Natural killer cell treated with Interleukin-12 subunit alpha and Interleukin-12 subunit beta and Interleukin-15 and Interleukin-18, amount 100 ng/mL, for 72 hours (primary cell): ENCODE data around the gene GALNT18. TPM values are rescaled to one million over a fixed set of nuclear protein-coding genes. Genes with fewer than 3 reads are reported as not detected.

Source experiments
- ATAC-seq, 2 donors: fragments of 150-1000 bp; cut with Tn5 transposase in 1 of 2; sonication (Bioruptor Pico), chemical (Tn5 transposase) in 1 of 2; 2 replicates each; pipeline ENCODE4 v1.10.0; 2021
- DNase-seq: peaks from one replicate; pipeline ENCODE4 v3.0.0; 2022; ENCODE audit warnings: low spot score
- H3K27ac Mint-ChIP-seq, 2 donors: 1 replicate in 1 of 2; 2 replicates in 1 of 2; pipeline ENCODE4 v1.8.0; 2022; ENCODE audit warnings: mixed read lengths in 2 of 2, mild to moderate bottlenecking in 1 of 2, moderate library complexity in 1 of 2
- H3K27me3 Mint-ChIP-seq, 2 donors: 1 replicate in 1 of 2; 2 replicates in 1 of 2; pipeline ENCODE4 v1.8.0; 2022; ENCODE audit warnings: mixed read lengths in 2 of 2
- H3K36me3 Mint-ChIP-seq: one replicate; pipeline ENCODE4 v1.8.0; 2022; ENCODE audit warnings: mixed read lengths
- H3K4me1 Mint-ChIP-seq, 2 donors: 1 replicate in 1 of 2; 2 replicates in 1 of 2; pipeline ENCODE4 v1.8.0; 2022; ENCODE audit warnings: low read depth in 2 of 2, mixed read lengths in 2 of 2, mild to moderate bottlenecking in 1 of 2
- H3K4me3 Mint-ChIP-seq: one replicate; pipeline ENCODE4 v1.8.0; 2022; ENCODE audit warnings: mixed read lengths
- H3K9me3 Mint-ChIP-seq: 2 replicates; pipeline ENCODE4 v1.8.0; 2022; ENCODE audit warnings: mixed read lengths
- total RNA-seq, 2 donors: library from RNA; stranded (reverse); gene quantifications; one replicate each; pipeline ENCODE4 v1.2.3, GENCODE V29; 2022

The GALNT18 gene
- total RNA-seq, 2 donors from 2014 or later: 0.29 to 0.73 TPM

GRCh38 chr11:11297578-11297977 lies 324.2 kb downstream of the GALNT18 start:
- ATAC-seq (no peak), DNase-seq (no peak)
- Mint-ChIP-seq H3K4me3 (no peak overlapping the region), H3K4me1 (no peaks in the 10 kb centered on the region), H3K9me3 (no peaks in the 10 kb centered on the region), H3K36me3 (no peaks in the 10 kb centered on the region), H3K27me3 (peaks cover 0 to 2% of the 10 kb centered on the region in 2 donors), H3K27ac (no peak overlapping the region)

- DNase-seq (no peak), ATAC-seq (no peak)
- Mint-ChIP-seq H3K27me3 (peaks cover 0 to 2% of the 10 kb centered on the region in 2 donors), H3K4me3 (no peak overlapping the region), H3K9me3 (no peaks in the 10 kb centered on the region), H3K4me1 (no peaks in the 10 kb centered on the region), H3K27ac (no peak overlapping the region), H3K36me3 (no peaks in the 10 kb centered on the region)
Measured at GRCh38 chr11:11296434-11296833, 325.4 kb downstream of the GALNT18 start.

GRCh38 chr11:11294551-11294855 lies 327.3 kb downstream of the GALNT18 start:
- Mint-ChIP-seq H3K36me3 (no peaks in the 10 kb centered on the region), H3K4me1 (no peaks in the 10 kb centered on the region), H3K9me3 (no peaks in the 10 kb centered on the region), H3K27ac (no peak overlapping the region), H3K4me3 (no peak overlapping the region), H3K27me3 (no peaks in the 10 kb centered on the region)
- no peak for DNase-seq
- ATAC-seq: no peak

GRCh38 chr11:11293798-11294550 lies 327.8 kb downstream of the GALNT18 start:
- Mint-ChIP-seq H3K4me3 (no peak overlapping the region), H3K27ac (no peak overlapping the region), H3K27me3 (peaks cover 0 to 2% of the 10 kb centered on the region in 2 donors), H3K9me3 (no peaks in the 10 kb centered on the region), H3K36me3 (no peaks in the 10 kb centered on the region), H3K4me1 (no peaks in the 10 kb centered on the region)
- ATAC-seq (no peak), DNase-seq (no peak)

DNA sequence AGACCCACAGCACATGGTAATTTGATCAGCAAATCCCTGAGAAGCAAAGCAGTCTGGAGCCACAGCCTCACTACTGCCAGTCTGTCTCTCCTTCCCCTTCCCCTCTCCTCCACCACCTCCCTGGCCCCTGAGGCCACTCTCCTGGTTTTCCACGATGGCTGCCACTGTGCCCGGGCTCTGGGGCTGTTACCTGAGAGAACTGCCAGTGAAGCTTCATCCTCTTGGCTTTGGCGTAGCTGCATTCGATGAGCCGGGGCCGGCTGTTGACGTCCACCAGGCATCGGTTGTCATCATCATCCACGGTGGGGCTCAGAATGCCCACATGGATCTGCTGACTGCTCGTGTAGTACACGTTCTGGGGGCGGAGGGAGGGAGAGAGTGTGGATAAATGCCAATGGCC lies 329.0 kb downstream of the GALNT18 start:
- DNase-seq (no peak), ATAC-seq (no peak)
- Mint-ChIP-seq H3K4me3 (no peak overlapping the region), H3K27me3 (peaks cover 6% of the 10 kb centered on the region in 2 donors), H3K4me1 (no peaks in the 10 kb centered on the region), H3K36me3 (no peaks in the 10 kb centered on the region), H3K9me3 (no peaks in the 10 kb centered on the region), H3K27ac (no peak overlapping the region)

- ATAC-seq: no peak
- Mint-ChIP-seq H3K36me3 (no peaks in the 10 kb centered on the region), H3K4me3 (no peak overlapping the region), H3K4me1 (no peaks in the 10 kb centered on the region), H3K9me3 (no peaks in the 10 kb centered on the region), H3K27me3 (peaks cover 8 to 9% of the 10 kb centered on the region in 2 donors), H3K27ac (no peak overlapping the region)
- DNase-seq: no peak
Measured at GRCh38 chr11:11291041-11292015, 330.5 kb downstream of the GALNT18 start.

DNA sequence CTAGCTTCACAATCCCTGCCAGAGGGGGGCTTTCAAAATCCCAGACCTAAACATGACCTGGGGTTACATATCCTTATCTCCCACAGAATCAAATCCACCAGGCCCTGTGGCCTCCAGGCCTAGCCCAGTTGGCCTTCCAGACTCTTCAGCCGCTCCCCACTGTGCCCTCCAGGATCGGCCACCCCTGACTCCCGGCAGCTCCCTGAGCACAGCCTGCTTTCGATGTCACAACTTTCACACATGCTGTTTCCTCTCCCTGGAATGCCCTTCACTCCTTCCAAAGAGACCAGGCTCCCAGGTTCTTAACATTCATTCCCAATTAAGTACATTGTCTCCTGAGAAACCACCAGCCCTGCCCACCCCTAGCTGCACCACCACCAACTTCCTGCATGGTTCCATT lies 331.5 kb downstream of the GALNT18 start:
- Mint-ChIP-seq H3K4me1 (no peaks in the 10 kb centered on the region), H3K9me3 (no peaks in the 10 kb centered on the region), H3K36me3 (no peaks in the 10 kb centered on the region), H3K4me3 (no peak overlapping the region), H3K27me3 (peaks cover 8 to 16% of the 10 kb centered on the region in 2 donors), H3K27ac (no peak overlapping the region)
- ATAC-seq (no peak), DNase-seq (no peak)

DNA sequence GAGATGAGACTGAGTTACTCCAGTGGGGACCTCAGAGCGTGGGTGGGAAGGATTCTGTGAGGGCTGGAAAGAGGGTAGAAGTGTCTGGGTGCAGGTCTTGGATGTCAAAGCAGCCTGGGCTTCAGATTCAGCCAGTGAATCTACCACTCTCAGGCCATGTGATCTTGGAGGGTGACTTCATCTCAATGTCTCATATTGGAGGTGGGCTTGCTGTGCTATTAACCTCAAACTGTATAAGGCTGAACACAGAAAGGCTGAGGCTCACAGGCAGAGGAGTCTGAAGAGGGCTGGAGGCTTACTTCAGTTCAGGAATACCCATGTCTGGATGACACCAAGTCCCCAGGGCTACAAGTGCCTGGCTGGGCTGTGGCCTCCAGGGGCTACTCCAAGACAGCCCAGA lies 332.1 kb downstream of the GALNT18 start:
- Mint-ChIP-seq H3K9me3 (no peaks in the 10 kb centered on the region), H3K27ac (no peak overlapping the region), H3K4me3 (no peak overlapping the region), H3K27me3 (peaks cover 8 to 16% of the 10 kb centered on the region in 2 donors), H3K4me1 (no peaks in the 10 kb centered on the region), H3K36me3 (no peaks in the 10 kb centered on the region)
- ATAC-seq (no peak), DNase-seq (no peak)

DNA sequence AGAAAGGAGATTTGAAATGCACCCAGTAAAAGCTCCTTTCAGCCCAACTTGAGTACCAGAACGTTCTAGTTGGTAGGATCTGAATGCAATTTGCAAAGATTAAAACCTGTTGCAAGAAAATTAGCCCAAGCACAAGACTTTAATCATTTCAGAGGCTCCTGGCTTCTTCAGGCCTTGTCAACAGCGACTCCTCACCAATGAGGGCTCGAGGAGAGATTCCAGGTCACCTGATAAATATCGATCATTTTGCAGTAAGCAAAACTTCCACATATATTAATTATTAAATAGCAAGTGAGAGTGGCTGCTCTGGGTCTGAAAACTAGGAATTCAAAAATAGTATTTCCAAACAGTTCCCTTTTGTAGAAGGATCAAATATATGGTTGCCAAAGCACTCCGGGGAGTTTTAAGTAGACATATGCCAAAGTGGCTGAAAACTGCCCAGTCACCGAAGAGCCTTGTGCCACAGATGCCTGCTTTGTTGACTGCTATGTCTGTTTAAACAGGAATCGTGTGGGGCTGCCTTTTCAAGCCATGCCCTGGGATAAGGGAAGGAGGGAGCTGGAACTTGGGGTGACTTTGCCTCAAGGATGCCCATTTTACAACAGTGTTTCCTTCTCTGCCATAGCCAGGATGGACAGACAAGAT lies 332.7 kb downstream of the GALNT18 start:
- peaks cover 8 to 16% of the 10 kb centered on the region in 2 donors for H3K27me3 Mint-ChIP-seq
- H3K9me3 Mint-ChIP-seq: no peaks in the 10 kb centered on the region
- no peaks in the 10 kb centered on the region for H3K4me1 Mint-ChIP-seq
- DNase-seq (no peak), ATAC-seq (no peak)
- no peak overlapping the region for H3K4me3 Mint-ChIP-seq
- no peak overlapping the region for H3K27ac Mint-ChIP-seq
- no peaks in the 10 kb centered on the region for H3K36me3 Mint-ChIP-seq

- Mint-ChIP-seq H3K27ac (no peak overlapping the region), H3K27me3 (peaks cover 8 to 16% of the 10 kb centered on the region in 2 donors), H3K9me3 (no peaks in the 10 kb centered on the region), H3K4me3 (no peak overlapping the region), H3K4me1 (no peaks in the 10 kb centered on the region), H3K36me3 (no peaks in the 10 kb centered on the region)
- ATAC-seq: no peak
- no peak for DNase-seq
Measured at GRCh38 chr11:11284481-11284880, 337.3 kb downstream of the GALNT18 start.

- Mint-ChIP-seq H3K36me3 (no peaks in the 10 kb centered on the region), H3K27me3 (peaks cover 7 to 18% of the 10 kb centered on the region in 2 donors), H3K4me3 (no peak overlapping the region), H3K27ac (no peak overlapping the region), H3K4me1 (no peaks in the 10 kb centered on the region), H3K9me3 (no peaks in the 10 kb centered on the region)
- DNase-seq: no peak
- peak in 1 of 2 donors; percentile 8 for ATAC-seq
Measured at GRCh38 chr11:11281626-11282025, 340.2 kb downstream of the GALNT18 start.

- no peak overlapping the region for H3K4me3 Mint-ChIP-seq
- DNase-seq (no peak), ATAC-seq (no peak)
- no peaks in the 10 kb centered on the region for H3K4me1 Mint-ChIP-seq
- no peaks in the 10 kb centered on the region for H3K9me3 Mint-ChIP-seq
- H3K27me3 Mint-ChIP-seq: peaks cover 7 to 12% of the 10 kb centered on the region in 2 donors
- no peak overlapping the region for H3K27ac Mint-ChIP-seq
- H3K36me3 Mint-ChIP-seq: no peaks in the 10 kb centered on the region
Measured at GRCh38 chr11:11280826-11281225, 341.0 kb downstream of the GALNT18 start.

GRCh38 chr11:11279956-11280689 lies 341.7 kb downstream of the GALNT18 start:
- ATAC-seq (no peak), DNase-seq (no peak)
- H3K27me3 Mint-ChIP-seq: peaks cover 11 to 17% of the 10 kb centered on the region in 2 donors
- no peak overlapping the region for H3K27ac Mint-ChIP-seq
- no peaks in the 10 kb centered on the region for H3K4me1 Mint-ChIP-seq
- no peaks in the 10 kb centered on the region for H3K36me3 Mint-ChIP-seq
- no peak overlapping the region for H3K4me3 Mint-ChIP-seq
- H3K9me3 Mint-ChIP-seq: no peaks in the 10 kb centered on the region
